ENCODE results near the gene KIR3DL2. TPM values are rescaled to one million over a fixed set of nuclear protein-coding genes. Genes with fewer than 3 reads are reported as not detected.
"Not testable (repeated sequence)": the region's sequence is repeated elsewhere in the genome, so short reads cannot be mapped to it uniquely, and the experiment has no call there.

The KIR3DL2 gene
- polyA plus RNA-seq, 1 of the 3 experiments (the other 2 are of a cell fraction) = not detected

DNA sequence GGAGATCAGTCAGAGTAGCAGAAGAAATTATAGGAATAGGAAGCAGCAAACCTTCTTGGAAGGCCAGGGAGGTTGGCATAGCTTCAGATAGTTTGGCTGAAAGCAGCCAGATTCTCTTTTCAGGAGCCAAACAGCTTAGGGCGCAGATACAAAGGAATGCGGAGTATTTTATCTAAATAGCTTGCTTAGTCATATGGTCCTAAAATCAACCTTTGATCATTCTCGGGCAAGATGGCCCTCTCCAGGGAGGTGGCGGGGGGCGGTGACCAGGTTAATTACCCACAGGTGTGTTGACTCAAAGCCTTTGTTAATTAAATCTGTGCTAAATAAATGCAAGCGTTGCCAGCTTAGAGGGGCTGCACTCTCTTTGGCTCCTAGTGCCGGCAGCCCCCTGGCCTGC is 43.2 kb downstream of the KIR3DL2 start:
- H3K27me3 ChIP-seq (ENCODE audit: insufficient read depth) = peaks cover 41% of the 10 kb centered on the region
- no peaks in the 10 kb centered on the region for H3K36me3 ChIP-seq (replicated peaks in 1 of 2; ENCODE audit: control insufficient read depth in 1 of 2, insufficient read depth in 2 of 2, low read length in 1 of 2)
- CTCF ChIA-PET = no interaction called here
- H3K4me3 ChIP-seq (ENCODE audit: low read depth in 2 of 2, low read length in 1 of 2) = no peak overlapping the region
- POLR2A ChIA-PET = interaction anchor here (0.6 kb wide), 1 partner anchor 19 kb away, joined by 3 read pairs; no protein-coding TSS in a partner anchor
- H3K79me2 ChIP-seq (ENCODE audit: insufficient read depth) = no peaks in the 10 kb centered on the region
- H4K20me1 ChIP-seq (ENCODE audit: insufficient read depth) = no peaks in the 10 kb centered on the region
- no peaks in the 10 kb centered on the region for H3K9me2 ChIP-seq
- 31% methylated on average over 7 of the region's 7 CpGs for WGBS (ENCODE audit: low lambda C conversion rate)
- H3K9ac ChIP-seq = no peak overlapping the region
- no peak for DNase-seq
- H3K9me3 ChIP-seq = no peaks in the 10 kb centered on the region
- TF ChIP-seq SMC3 (IDR thresholded peaks at IDR 0.05; ENCODE audit: low read depth, low read length) (no peak), SIN3A (IDR thresholded peaks at IDR 0.05; ENCODE audit: borderline replicate concordance, low read depth, low read length) (no peak), EP300 (IDR thresholded peaks at IDR 0.05; ENCODE audit: borderline replicate concordance in 1 of 2, low read depth in 1 of 2, low read length in 1 of 2) (no peak), YY1 (IDR thresholded peaks at IDR 0.05; ENCODE audit: low read depth) (no peak), RAD21 (IDR thresholded peaks at IDR 0.05; ENCODE audit: low read length) (no peak), TCF12 (IDR thresholded peaks at IDR 0.05) (no peak), RXRA (IDR thresholded peaks at IDR 0.05; ENCODE audit: borderline replicate concordance, low read depth) (no peak), POLR2AphosphoS5 (IDR thresholded peaks at IDR 0.05; ENCODE audit: low read depth, low read length) (no peak), GABPA (IDR thresholded peaks at IDR 0.05; ENCODE audit: low read depth) (no peak), RCOR1 (IDR thresholded peaks at IDR 0.05; ENCODE audit: low read length) (no peak), FOXM1 (IDR thresholded peaks at IDR 0.05; ENCODE audit: low read depth) (no peak), FOXJ3 (CRISPR knock-in tag; IDR thresholded peaks at IDR 0.05) (no peak), NRF1 (IDR thresholded peaks at IDR 0.05; ENCODE audit: low read depth, low read length) (no peak), GATA2 (CRISPR knock-in tag; IDR thresholded peaks at IDR 0.05) (no peak), ELF1 (IDR thresholded peaks at IDR 0.05) (no peak), MXI1 (IDR thresholded peaks at IDR 0.05; ENCODE audit: low read depth, low read length) (no peak), NFIC (IDR thresholded peaks at IDR 0.05; ENCODE audit: borderline replicate concordance) (no peak)
- TF ChIP-seq, protein P1, sequence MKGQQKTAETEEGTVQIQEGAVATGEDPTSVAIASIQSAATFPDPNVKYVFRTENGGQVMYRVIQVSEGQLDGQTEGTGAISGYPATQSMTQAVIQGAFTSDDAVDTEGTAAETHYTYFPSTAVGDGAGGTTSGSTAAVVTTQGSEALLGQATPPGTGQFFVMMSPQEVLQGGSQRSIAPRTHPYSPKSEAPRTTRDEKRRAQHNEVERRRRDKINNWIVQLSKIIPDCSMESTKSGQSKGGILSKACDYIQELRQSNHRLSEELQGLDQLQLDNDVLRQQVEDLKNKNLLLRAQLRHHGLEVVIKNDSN (IDR thresholded peaks at IDR 0.05; ENCODE audit: borderline replicate concordance, low read depth) = no peak
- TF ChIP-seq, protein P2, sequence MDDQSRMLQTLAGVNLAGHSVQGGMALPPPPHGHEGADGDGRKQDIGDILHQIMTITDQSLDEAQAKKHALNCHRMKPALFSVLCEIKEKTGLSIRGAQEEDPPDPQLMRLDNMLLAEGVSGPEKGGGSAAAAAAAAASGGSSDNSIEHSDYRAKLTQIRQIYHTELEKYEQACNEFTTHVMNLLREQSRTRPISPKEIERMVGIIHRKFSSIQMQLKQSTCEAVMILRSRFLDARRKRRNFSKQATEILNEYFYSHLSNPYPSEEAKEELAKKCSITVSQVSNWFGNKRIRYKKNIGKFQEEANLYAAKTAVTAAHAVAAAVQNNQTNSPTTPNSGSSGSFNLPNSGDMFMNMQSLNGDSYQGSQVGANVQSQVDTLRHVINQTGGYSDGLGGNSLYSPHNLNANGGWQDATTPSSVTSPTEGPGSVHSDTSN (IDR thresholded peaks at IDR 0.05) = no peak
- no peak overlapping the region for H3K4me2 ChIP-seq
- H3K27ac ChIP-seq (ENCODE audit: low read depth in 2 of 2, low read length in 1 of 2) = no peak overlapping the region
- H2AFZ ChIP-seq (ENCODE audit: low read depth) = no peak overlapping the region
- no peaks in the 10 kb centered on the region for H3K4me1 ChIP-seq (ENCODE audit: control insufficient read depth in 1 of 2, insufficient read depth in 2 of 2, low read depth in 1 of 2, low read length in 1 of 2)
- H3F3A ChIP-seq (replicated peaks; ENCODE audit: insufficient read depth) = no peaks in the 10 kb centered on the region

DNA sequence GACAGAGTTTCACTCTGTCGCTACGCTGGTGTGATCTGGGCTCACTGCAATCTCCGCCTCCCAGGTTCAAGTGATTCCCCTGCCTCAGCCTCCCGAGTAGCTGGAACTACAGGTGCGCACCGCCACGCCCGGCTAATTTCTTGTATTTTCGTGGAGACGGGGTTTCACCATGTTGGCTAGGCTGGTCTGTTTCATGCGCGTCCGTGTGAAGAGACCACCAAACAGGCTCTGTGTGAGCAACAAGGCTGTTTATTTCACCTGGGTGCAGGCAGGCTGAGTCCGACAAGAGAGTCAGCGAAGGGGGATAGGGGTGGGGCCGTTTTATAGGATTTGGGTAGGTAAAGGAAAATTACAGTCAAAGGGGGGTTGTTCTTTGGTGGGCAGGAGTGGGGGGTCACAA is 43.9 kb downstream of the KIR3DL2 start:
- H2AFZ ChIP-seq (ENCODE audit: low read depth); DNase-seq; H3F3A ChIP-seq (replicated peaks; ENCODE audit: insufficient read depth); H3K4me1 ChIP-seq (ENCODE audit: control insufficient read depth in 1 of 2, insufficient read depth in 2 of 2, low read depth in 1 of 2, low read length in 1 of 2); H3K79me2 ChIP-seq (ENCODE audit: insufficient read depth); H4K20me1 ChIP-seq (ENCODE audit: insufficient read depth); H3K36me3 ChIP-seq (replicated peaks in 1 of 2; ENCODE audit: control insufficient read depth in 1 of 2, insufficient read depth in 2 of 2, low read length in 1 of 2); H3K9ac ChIP-seq; POLR2A ChIA-PET; H3K4me2 ChIP-seq; CTCF ChIA-PET; H3K27ac ChIP-seq (ENCODE audit: low read depth in 2 of 2, low read length in 1 of 2); H3K4me3 ChIP-seq (ENCODE audit: low read depth in 2 of 2, low read length in 1 of 2); H3K9me2 ChIP-seq; H3K9me3 ChIP-seq: not testable (repeated sequence)
- WGBS (ENCODE audit: low lambda C conversion rate) = 19% methylated on average over 16 of the region's 16 CpGs
- peaks cover 46% of the 10 kb centered on the region for H3K27me3 ChIP-seq (ENCODE audit: insufficient read depth)
